Measurements from ENCODE around the gene CLDN16.

CLDN16 gene, protein sequence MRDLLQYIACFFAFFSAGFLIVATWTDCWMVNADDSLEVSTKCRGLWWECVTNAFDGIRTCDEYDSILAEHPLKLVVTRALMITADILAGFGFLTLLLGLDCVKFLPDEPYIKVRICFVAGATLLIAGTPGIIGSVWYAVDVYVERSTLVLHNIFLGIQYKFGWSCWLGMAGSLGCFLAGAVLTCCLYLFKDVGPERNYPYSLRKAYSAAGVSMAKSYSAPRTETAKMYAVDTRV

DNA sequence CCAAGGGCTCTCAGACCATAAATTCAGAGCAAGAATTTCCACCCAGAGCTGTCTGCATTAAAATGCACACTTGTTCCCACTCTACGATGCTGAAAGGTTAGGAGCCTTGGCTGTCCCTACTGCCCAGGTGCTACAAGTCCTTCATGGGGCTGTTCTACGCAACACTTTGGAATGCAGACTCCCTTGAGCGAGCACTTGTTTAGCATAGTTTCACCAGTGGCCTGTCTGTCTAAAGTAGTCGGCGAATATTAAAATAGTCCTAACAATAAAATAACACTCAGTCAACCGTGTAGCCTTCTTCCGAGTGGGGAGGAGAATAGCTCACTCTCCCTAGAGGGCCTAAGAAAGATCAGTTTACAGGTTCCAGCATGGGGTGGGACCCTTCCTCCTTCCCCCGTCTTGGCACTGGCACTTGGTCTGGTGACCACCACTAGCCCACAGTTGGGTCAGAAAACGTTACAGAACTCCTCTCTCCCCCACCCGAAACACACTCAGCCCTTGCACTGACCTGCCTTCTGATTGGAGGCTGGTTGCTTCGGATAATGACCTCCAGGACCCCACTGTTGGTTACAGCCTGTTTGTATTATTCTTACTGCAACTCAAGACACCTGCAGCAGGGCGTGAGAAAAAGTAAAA, at the start of gene CLDN16:
Gene CLDN16 (plus strand): TSS at position 586 of the 636 bp plus-strand sequence. CDS start 167 bp downstream, outside the sequence.
- Mint-ChIP-seq H3K27ac (no peak within 1 kb of the TSS), H3K4me1 (ENCODE audit: low read depth) (no peaks in the 10 kb centered on the region), H3K9me3 (no peaks in the 10 kb centered on the region), H3K27me3 (no peaks in the 10 kb centered on the region), H3K4me3 (no peak within 1 kb of the TSS), H3K36me3 (ENCODE audit: low read depth) (no peaks in the 10 kb centered on the region)
- intact Hi-C loops (cut with micrococcal nuclease), result loop anchor here (10.0 kb wide), 1 partner anchor 423 kb away; no protein-coding TSS in a partner anchor

DNA sequence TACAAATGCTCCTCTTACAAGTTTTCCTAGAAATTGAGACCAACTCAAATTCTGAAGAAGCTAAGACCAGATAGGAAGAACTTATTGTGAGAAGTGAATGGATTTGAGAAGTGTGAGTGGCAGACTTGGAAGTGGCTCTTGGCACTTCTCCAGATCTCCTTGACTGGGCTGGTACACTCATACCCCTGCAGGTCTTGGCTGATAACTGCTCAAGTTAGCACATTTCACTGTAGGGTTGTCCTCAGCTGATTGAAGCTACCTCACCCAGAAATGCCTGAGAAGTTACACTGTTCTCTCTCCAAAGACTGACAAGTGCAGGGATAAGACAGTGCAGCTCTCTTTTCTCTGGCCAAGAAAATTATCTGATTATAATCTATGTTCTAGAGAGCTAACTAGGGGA, 49.2 kb upstream of the CLDN16 start:
- Mint-ChIP-seq H3K27me3 (peaks cover 3% of the 10 kb centered on the region), H3K4me1 (ENCODE audit: low read depth) (peaks cover 6% of the 10 kb centered on the region), H3K27ac (no peak overlapping the region), H3K36me3 (ENCODE audit: low read depth) (no peaks in the 10 kb centered on the region), H3K9me3 (peaks cover 9% of the 10 kb centered on the region), H3K4me3 (no peak overlapping the region)
- intact Hi-C loops (cut with micrococcal nuclease), result no loop called here

- peaks cover under 1% of the 10 kb centered on the region for H3K27me3 Mint-ChIP-seq
- H3K9me3 Mint-ChIP-seq, result peaks cover 9% of the 10 kb centered on the region
- intact Hi-C loops (cut with micrococcal nuclease), result no loop called here
- H3K4me3 Mint-ChIP-seq, result no peak overlapping the region
- no peak overlapping the region for H3K27ac Mint-ChIP-seq
- H3K4me1 Mint-ChIP-seq (ENCODE audit: low read depth), result peaks cover 6% of the 10 kb centered on the region
- no peaks in the 10 kb centered on the region for H3K36me3 Mint-ChIP-seq (ENCODE audit: low read depth)
Observed at GRCh38 chr3:190339130-190339529, 48.8 kb upstream of the CLDN16 start.

GRCh38 chr3:190340071-190340470, 47.9 kb upstream of the CLDN16 start:
- peaks cover 9% of the 10 kb centered on the region for H3K9me3 Mint-ChIP-seq
- no peak overlapping the region for H3K27ac Mint-ChIP-seq
- no peaks in the 10 kb centered on the region for H3K36me3 Mint-ChIP-seq (ENCODE audit: low read depth)
- no peak overlapping the region for H3K4me3 Mint-ChIP-seq
- peaks cover 6% of the 10 kb centered on the region for H3K4me1 Mint-ChIP-seq (ENCODE audit: low read depth)
- H3K27me3 Mint-ChIP-seq, result no peaks in the 10 kb centered on the region
- intact Hi-C loops (cut with micrococcal nuclease), result no loop called here

GRCh38 chr3:190345027-190345821, 42.7 kb upstream of the CLDN16 start:
- Mint-ChIP-seq H3K4me3 (no peak overlapping the region), H3K9me3 (peaks cover 7% of the 10 kb centered on the region), H3K36me3 (ENCODE audit: low read depth) (no peaks in the 10 kb centered on the region), H3K4me1 (ENCODE audit: low read depth) (no peaks in the 10 kb centered on the region), H3K27me3 (no peaks in the 10 kb centered on the region), H3K27ac (no peak overlapping the region)
- intact Hi-C loops (cut with micrococcal nuclease), result no loop called here

- Mint-ChIP-seq H3K9me3 (peaks cover under 1% of the 10 kb centered on the region), H3K4me1 (ENCODE audit: low read depth) (no peaks in the 10 kb centered on the region), H3K27me3 (no peaks in the 10 kb centered on the region), H3K36me3 (ENCODE audit: low read depth) (no peaks in the 10 kb centered on the region), H3K4me3 (no peak overlapping the region), H3K27ac (no peak overlapping the region)
- intact Hi-C loops (cut with micrococcal nuclease), result no loop called here
Observed at GRCh38 chr3:190345878-190346277, 42.1 kb upstream of the CLDN16 start.

DNA sequence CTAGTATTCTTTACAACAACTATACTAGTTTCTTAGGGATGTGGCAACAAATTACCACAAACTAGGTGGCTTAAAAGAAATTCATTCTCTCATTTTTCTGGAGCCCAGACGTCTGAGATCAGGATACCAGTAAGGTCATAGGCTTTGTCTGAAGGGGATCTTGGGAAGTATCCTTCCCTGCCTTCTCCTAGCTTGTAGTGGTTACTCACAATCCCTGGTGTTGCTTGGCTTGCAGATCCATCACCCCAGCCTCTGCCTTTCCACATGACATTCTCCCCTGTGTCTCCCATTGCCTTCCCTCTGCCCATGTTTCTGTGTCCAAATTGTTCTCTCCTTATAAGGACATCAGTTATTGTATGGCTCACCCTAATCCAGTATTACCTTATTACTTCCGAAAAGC, 41.4 kb upstream of the CLDN16 start:
- H3K9me3 Mint-ChIP-seq, result no peaks in the 10 kb centered on the region
- H3K27ac Mint-ChIP-seq, result no peak overlapping the region
- no peaks in the 10 kb centered on the region for H3K36me3 Mint-ChIP-seq (ENCODE audit: low read depth)
- intact Hi-C loops (cut with micrococcal nuclease), result no loop called here
- H3K27me3 Mint-ChIP-seq, result no peaks in the 10 kb centered on the region
- H3K4me1 Mint-ChIP-seq (ENCODE audit: low read depth), result no peaks in the 10 kb centered on the region
- H3K4me3 Mint-ChIP-seq, result no peak overlapping the region

GRCh38 chr3:190352861-190353457, 35.0 kb upstream of the CLDN16 start:
- Mint-ChIP-seq H3K9me3 (no peaks in the 10 kb centered on the region), H3K4me1 (ENCODE audit: low read depth) (no peaks in the 10 kb centered on the region), H3K4me3 (no peak overlapping the region), H3K27me3 (peaks cover 2% of the 10 kb centered on the region), H3K27ac (no peak overlapping the region), H3K36me3 (ENCODE audit: low read depth) (no peaks in the 10 kb centered on the region)
- intact Hi-C loops (cut with micrococcal nuclease), result no loop called here

- intact Hi-C loops (cut with micrococcal nuclease), result no loop called here
- H3K4me3 Mint-ChIP-seq, result no peak overlapping the region
- no peak overlapping the region for H3K27ac Mint-ChIP-seq
- H3K4me1 Mint-ChIP-seq (ENCODE audit: low read depth), result no peaks in the 10 kb centered on the region
- no peaks in the 10 kb centered on the region for H3K36me3 Mint-ChIP-seq (ENCODE audit: low read depth)
- H3K27me3 Mint-ChIP-seq, result peaks cover 2% of the 10 kb centered on the region
- no peaks in the 10 kb centered on the region for H3K9me3 Mint-ChIP-seq
Observed at GRCh38 chr3:190356246-190356645, 31.7 kb upstream of the CLDN16 start.

DNA sequence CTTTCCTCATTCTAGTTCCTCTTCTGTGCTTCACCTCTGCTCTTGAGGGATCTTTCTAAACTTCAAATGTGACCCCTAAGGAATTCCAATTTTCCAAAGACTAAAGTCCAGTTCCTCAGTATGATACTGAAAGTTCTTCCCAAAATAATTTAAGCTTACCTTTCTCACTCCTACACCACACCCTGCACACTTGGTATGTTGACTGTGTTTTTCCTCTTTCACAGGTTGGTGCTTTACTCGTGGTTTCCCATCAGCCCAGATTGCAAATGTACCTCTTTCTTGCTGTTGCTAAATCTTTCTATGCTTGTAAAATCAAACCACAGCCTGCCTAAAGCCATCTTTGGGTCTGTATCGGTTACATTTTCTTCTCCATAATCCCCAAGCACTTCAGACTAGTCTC, 30.5 kb upstream of the CLDN16 start:
- Mint-ChIP-seq H3K27ac (no peak overlapping the region), H3K4me1 (ENCODE audit: low read depth) (no peaks in the 10 kb centered on the region), H3K4me3 (no peak overlapping the region), H3K9me3 (no peaks in the 10 kb centered on the region), H3K36me3 (ENCODE audit: low read depth) (no peaks in the 10 kb centered on the region), H3K27me3 (peaks cover 2% of the 10 kb centered on the region)
- intact Hi-C loops (cut with micrococcal nuclease), result no loop called here

DNA sequence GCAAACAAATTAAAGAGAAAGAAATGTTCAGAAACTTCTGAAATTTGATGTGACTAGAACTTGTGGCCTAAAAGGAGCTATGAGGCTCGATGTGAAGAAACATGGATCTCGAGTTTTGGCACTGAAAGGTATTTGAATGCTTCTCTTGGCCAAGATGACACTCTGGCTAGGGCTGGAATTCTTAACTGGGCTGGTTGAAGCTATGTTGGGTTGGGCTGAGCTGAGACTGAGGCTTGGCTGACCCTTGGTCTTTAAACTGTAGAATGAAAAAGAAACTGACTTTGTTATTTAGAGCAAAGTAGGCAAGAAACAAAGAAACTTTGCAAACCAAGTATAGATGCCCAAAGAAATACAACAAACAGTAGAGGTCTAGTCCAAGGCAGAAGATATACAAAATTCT, 28.1 kb upstream of the CLDN16 start:
- H3K36me3 Mint-ChIP-seq (ENCODE audit: low read depth), result no peaks in the 10 kb centered on the region
- H3K4me3 Mint-ChIP-seq, result no peak overlapping the region
- intact Hi-C loops (cut with micrococcal nuclease), result no loop called here
- no peaks in the 10 kb centered on the region for H3K4me1 Mint-ChIP-seq (ENCODE audit: low read depth)
- no peaks in the 10 kb centered on the region for H3K27me3 Mint-ChIP-seq
- H3K27ac Mint-ChIP-seq, result no peak overlapping the region
- no peaks in the 10 kb centered on the region for H3K9me3 Mint-ChIP-seq

GRCh38 chr3:190360228-190360627, 27.7 kb upstream of the CLDN16 start:
- Mint-ChIP-seq H3K36me3 (ENCODE audit: low read depth) (no peaks in the 10 kb centered on the region), H3K4me1 (ENCODE audit: low read depth) (no peaks in the 10 kb centered on the region), H3K4me3 (no peak overlapping the region), H3K9me3 (no peaks in the 10 kb centered on the region), H3K27ac (no peak overlapping the region), H3K27me3 (no peaks in the 10 kb centered on the region)
- intact Hi-C loops (cut with micrococcal nuclease), result no loop called here

- H3K27me3 Mint-ChIP-seq, result no peaks in the 10 kb centered on the region
- no peak overlapping the region for H3K27ac Mint-ChIP-seq
- intact Hi-C loops (cut with micrococcal nuclease), result no loop called here
- no peaks in the 10 kb centered on the region for H3K36me3 Mint-ChIP-seq (ENCODE audit: low read depth)
- no peaks in the 10 kb centered on the region for H3K4me1 Mint-ChIP-seq (ENCODE audit: low read depth)
- H3K9me3 Mint-ChIP-seq, result no peaks in the 10 kb centered on the region
- H3K4me3 Mint-ChIP-seq, result no peak overlapping the region
Observed at GRCh38 chr3:190361791-190362190, 26.2 kb upstream of the CLDN16 start.

DNA sequence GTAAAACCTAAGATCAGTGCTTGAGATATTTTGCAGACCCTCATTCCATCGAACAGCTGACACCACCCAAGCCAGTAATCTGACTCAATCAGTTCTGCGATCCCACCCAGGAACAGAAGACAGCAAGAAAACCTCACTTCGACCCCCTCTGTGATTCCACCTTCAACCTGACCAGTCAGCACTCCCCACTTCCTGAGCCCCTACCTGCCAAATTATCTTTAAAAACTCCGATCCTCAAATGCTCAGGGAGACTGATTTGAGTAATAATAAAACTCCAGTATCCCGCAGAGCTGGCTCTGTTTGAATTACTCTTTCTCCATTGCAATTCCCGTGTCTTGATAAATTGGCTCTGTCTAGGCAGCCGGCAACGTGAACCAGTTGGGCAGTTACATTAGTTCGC, 25.7 kb upstream of the CLDN16 start:
- Mint-ChIP-seq H3K36me3 (ENCODE audit: low read depth) (no peaks in the 10 kb centered on the region), H3K27me3 (no peaks in the 10 kb centered on the region), H3K9me3 (no peaks in the 10 kb centered on the region), H3K4me3 (no peak overlapping the region), H3K4me1 (ENCODE audit: low read depth) (no peaks in the 10 kb centered on the region), H3K27ac (no peak overlapping the region)
- intact Hi-C loops (cut with micrococcal nuclease), result no loop called here

Measured in dendritic cell treated with granulocyte-macrophage colony-stimulating factor and Interleukin-4, amounts not matched to agents 40 ng/mL and 50 ng/mL, for 4 days (primary cell).